Upper lobe of left lung (tissue), 6 donors: Measurements from ENCODE around the gene RIPK3. TPM values are rescaled to one million over a fixed set of nuclear protein-coding genes. Genes with fewer than 3 reads are reported as not detected.

ENCODE experiments used
- ATAC-seq, 2 donors: fragments of 200-7000 bp; cut with Tn5 transposase; one replicate each; pipeline ENCODE4 v1.9.1; 2022; ENCODE audit warnings: mild to moderate bottlenecking in 2 of 2, moderate library complexity in 2 of 2; ENCODE audit not compliant: low FRiP score in 2 of 2
- DNase-seq, 2 donors: peaks; one replicate each; pipeline ENCODE4 v3.0.0-alpha.2; 2019 to 2020
- H3K27ac ChIP-seq, 4 donors: fragments of 200-600 bp; sonication (generic); one replicate each; pipeline ENCODE4 v1.5.1; 2016 to 2019
- H3K27me3 ChIP-seq, 4 donors: fragments of 200-600 bp; sonication (generic); one replicate each; pipeline ENCODE4 v1.5.1; 2017 to 2019
- H3K36me3 ChIP-seq, 4 donors: fragments of 200-600 bp; sonication (generic); one replicate each; pipeline ENCODE4 v1.5.1; 2016 to 2019
- H3K4me1 ChIP-seq, 4 donors: fragments of 200-600 bp; sonication (generic); one replicate each; pipeline ENCODE4 v1.5.1; 2018 to 2019
- H3K4me3 ChIP-seq, 4 donors: fragments of 200-600 bp; sonication (generic); one replicate each; pipeline ENCODE4 v1.5.1; 2017 to 2019; ENCODE audit warnings: mild to moderate bottlenecking in 2 of 4, moderate library complexity in 1 of 4
- H3K9me3 ChIP-seq, 4 donors: fragments of 200-600 bp; sonication (generic); one replicate each; pipeline ENCODE4 v1.5.1; 2018 to 2019
- EP300 ChIP-seq, 4 donors: sonication (generic); formaldehyde crosslinking; IDR thresholded peaks; one replicate each; pipeline ENCODE4 v1.5.1; 2017; ENCODE audit warnings: antibody characterized with exemption in 4 of 4, control low read depth in 2 of 4
- POLR2A ChIP-seq, 4 donors: fragments of 450-650 bp; IDR thresholded peaks; one replicate each; pipeline ENCODE4 v1.5.1; 2016 to 2017; ENCODE audit warnings: antibody characterized with exemption in 4 of 4, mild to moderate bottlenecking in 2 of 4
- POLR2AphosphoS5 ChIP-seq, 2 donors: sonication (generic); formaldehyde crosslinking; IDR thresholded peaks; one replicate each; pipeline ENCODE4 v1.5.1; 2017; ENCODE audit warnings: antibody characterized with exemption in 2 of 2
- WGBS, 2 donors: methylation state at CpG; one replicate each; pipeline ENCODE4 v1.1.5; 2017 to 2018; 5-methylcytosine and 5-hydroxymethylcytosine counted together
- total RNA-seq, 6 donors: library from RNA; depleted of rRNA in 4 of 6; stranded (reverse); fragments of >200 nt in 4 of 6; gene quantifications; one replicate each; pipeline versions ENCODE4 v1.1.0 to v1.2.1, GENCODE V29; 2016 to 2021
- TF ChIP-seq, protein P1 (sequence below), 6 experiments: fragments of 450-650 bp in 4 of 6; fragments of 200-600 bp in 2 of 6; sonication (generic) in 2 of 6; IDR thresholded peaks; one replicate each; pipeline ENCODE4 v1.5.1; 2016 to 2019; ENCODE audit warnings: antibody characterized with exemption in 6 of 6
- donor health status: DM: no; HTN: no; CAD: no; lungs with moderate emphysema.
- donor health status: DM: no; HTN: yes; CAD: no; lungs with severe emphysema.

The RIPK3 gene
- total RNA-seq, 6 donors from 2014 or later = 16.1 to 92.2 (median 29.1) TPM

DNA sequence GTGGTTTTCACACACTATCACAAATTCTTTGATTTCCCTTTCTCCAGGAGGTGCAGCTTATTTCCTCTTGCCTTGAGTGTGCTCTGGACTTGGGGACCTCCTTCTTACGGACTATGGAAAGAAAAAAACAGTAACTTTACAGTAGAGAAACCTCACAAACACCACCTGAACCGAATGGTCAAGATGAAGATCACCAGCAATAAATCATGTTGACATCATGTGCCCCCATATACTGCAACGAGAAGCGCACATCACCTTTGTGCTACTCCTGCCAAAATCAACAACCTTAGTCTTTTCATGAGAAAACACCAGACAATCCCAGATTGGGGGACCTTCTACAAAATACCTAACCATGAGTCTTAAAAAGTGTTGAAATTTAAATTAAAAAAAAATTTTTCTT, 45.7 kb upstream of the RIPK3 start:
- no peak overlapping the region for H3K27ac ChIP-seq
- DNase-seq = no peak
- no peaks in the 10 kb centered on the region for H3K36me3 ChIP-seq
- H3K9me3 ChIP-seq = no peaks in the 10 kb centered on the region
- H3K27me3 ChIP-seq = no peaks in the 10 kb centered on the region
- H3K4me3 ChIP-seq = no peak overlapping the region
- peaks cover 9 to 14% (median 11%) of the 10 kb centered on the region in 4 donors for H3K4me1 ChIP-seq
- 80 to 88% methylated on average over 4 of the region's 4 CpGs for WGBS, 2 donors
- ATAC-seq = no peak
- TF ChIP-seq POLR2AphosphoS5 (IDR thresholded peaks at IDR 0.05) (no peak), EP300 (IDR thresholded peaks at IDR 0.05) (no peak), POLR2A (IDR thresholded peaks at IDR 0.05) (no peak)
- TF ChIP-seq, protein P1, sequence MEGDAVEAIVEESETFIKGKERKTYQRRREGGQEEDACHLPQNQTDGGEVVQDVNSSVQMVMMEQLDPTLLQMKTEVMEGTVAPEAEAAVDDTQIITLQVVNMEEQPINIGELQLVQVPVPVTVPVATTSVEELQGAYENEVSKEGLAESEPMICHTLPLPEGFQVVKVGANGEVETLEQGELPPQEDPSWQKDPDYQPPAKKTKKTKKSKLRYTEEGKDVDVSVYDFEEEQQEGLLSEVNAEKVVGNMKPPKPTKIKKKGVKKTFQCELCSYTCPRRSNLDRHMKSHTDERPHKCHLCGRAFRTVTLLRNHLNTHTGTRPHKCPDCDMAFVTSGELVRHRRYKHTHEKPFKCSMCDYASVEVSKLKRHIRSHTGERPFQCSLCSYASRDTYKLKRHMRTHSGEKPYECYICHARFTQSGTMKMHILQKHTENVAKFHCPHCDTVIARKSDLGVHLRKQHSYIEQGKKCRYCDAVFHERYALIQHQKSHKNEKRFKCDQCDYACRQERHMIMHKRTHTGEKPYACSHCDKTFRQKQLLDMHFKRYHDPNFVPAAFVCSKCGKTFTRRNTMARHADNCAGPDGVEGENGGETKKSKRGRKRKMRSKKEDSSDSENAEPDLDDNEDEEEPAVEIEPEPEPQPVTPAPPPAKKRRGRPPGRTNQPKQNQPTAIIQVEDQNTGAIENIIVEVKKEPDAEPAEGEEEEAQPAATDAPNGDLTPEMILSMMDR (IDR thresholded peaks at IDR 0.05) = no peak

DNA sequence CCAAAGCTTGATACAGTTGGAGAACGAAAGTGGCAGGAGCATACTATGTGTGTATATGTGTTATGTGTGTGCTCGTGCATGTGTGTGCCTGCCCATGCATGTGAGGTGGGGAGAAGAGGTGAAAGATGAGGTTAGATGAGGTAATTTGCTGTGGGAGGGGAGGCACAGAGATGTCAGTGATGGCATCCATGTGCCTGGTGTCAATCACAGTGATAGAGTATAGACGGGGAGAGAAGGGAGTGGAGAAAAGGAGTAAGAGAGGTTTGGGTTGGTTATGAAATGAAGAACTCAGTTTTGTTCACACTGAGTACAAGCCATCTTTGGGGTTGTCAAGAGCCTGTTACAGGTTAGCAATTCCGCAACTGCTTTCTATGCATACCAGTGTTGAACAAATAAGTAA, 44.4 kb upstream of the RIPK3 start:
- TF ChIP-seq, protein P1 (IDR thresholded peaks at IDR 0.05) = no peak
- TF ChIP-seq POLR2AphosphoS5 (IDR thresholded peaks at IDR 0.05) (no peak), POLR2A (IDR thresholded peaks at IDR 0.05) (no peak), EP300 (IDR thresholded peaks at IDR 0.05) (no peak)
- no peaks in the 10 kb centered on the region for H3K36me3 ChIP-seq
- H3K4me3 ChIP-seq = no peak overlapping the region
- H3K27ac ChIP-seq = no peak overlapping the region
- DNase-seq (no peak), ATAC-seq (no peak)
- no peaks in the 10 kb centered on the region for H3K9me3 ChIP-seq
- no peaks in the 10 kb centered on the region for H3K27me3 ChIP-seq
- 83 to 94% methylated on average over 4 of the region's 4 CpGs for WGBS, 2 donors
- H3K4me1 ChIP-seq = peaks cover 4 to 9% (median 7%) of the 10 kb centered on the region in 4 donors

DNA sequence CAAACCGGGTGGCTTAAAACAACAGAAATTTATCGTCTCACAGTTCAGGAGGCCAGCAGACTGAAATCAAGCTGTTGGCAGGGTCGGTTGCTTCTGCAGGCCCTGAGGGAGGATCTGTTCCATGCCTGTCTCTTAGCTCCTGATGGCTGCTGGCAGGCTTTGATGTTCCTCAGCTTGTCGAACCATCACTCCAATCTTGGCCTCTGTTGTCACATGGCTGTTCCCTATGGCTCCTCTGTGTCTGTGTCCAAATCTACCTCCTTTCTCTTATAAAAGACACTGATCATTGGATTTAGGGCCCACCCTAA, 42.2 kb upstream of the RIPK3 start:
- TF ChIP-seq POLR2AphosphoS5 (IDR thresholded peaks at IDR 0.05) (no peak), POLR2A (IDR thresholded peaks at IDR 0.05) (no peak), EP300 (IDR thresholded peaks at IDR 0.05) (no peak)
- TF ChIP-seq, protein P1 (IDR thresholded peaks at IDR 0.05) = no peak
- H3K36me3 ChIP-seq = no peaks in the 10 kb centered on the region
- H3K27ac ChIP-seq = no peak overlapping the region
- no peak for DNase-seq
- 77 to 82% methylated on average over 3 to 4 of the region's 4 CpGs for WGBS, 2 donors
- H3K27me3 ChIP-seq = no peaks in the 10 kb centered on the region
- H3K9me3 ChIP-seq = no peaks in the 10 kb centered on the region
- ATAC-seq = no peak
- peaks cover 0 to 7% (median 2%) of the 10 kb centered on the region in 4 donors for H3K4me1 ChIP-seq
- no peak overlapping the region for H3K4me3 ChIP-seq

DNA sequence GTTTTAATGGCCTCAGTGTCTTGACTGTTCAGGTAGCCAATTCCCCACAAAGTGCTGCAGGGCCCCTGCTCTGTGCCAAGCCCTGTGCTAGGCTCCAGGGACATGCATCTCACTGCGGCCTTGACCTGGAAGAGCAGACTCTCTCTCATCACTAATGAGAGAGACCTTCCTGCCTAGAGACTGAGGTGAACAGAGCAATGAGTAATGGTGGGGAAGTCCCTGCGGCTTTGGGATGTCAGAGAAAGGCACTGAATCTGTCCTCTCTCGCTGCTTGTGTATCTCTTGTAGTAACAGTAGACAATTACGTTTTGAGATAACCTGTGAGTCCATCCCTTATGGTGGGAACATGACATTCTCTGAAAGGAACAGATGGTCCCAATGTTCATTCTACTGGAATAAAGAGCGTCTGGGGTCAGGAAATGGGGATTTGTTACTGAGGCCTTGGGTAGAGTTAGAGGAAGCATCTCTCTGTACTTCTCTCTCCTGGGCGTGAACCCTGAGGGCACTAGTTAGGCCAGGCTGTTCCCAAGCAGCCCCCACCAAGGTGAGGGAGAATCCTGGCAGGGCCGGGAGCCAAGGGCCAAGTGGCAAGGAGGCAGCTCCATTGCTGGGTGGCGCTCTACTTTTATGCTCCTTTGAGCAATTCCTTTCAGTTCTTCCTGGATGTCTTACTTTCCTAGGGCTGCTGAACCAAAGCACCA, 41.7 kb upstream of the RIPK3 start:
- TF ChIP-seq, protein P1 (IDR thresholded peaks at IDR 0.05) = no peak
- TF ChIP-seq POLR2A (IDR thresholded peaks at IDR 0.05) (no peak), POLR2AphosphoS5 (IDR thresholded peaks at IDR 0.05) (no peak), EP300 (IDR thresholded peaks at IDR 0.05) (no peak)
- Histone ChIP-seq H3K36me3 (no peaks in the 10 kb centered on the region), H3K4me3 (no peak overlapping the region), H3K27me3 (no peaks in the 10 kb centered on the region), H3K9me3 (no peaks in the 10 kb centered on the region), H3K4me1 (peaks cover 0 to 7% (median 2%) of the 10 kb centered on the region in 4 donors), H3K27ac (no peak overlapping the region)
- no peak for DNase-seq
- no peak for ATAC-seq
- 87 to 92% methylated on average over 8 of the region's 8 CpGs for WGBS, 2 donors
